Activated B cell treated with CpG ODN at 0.5 μM for 24 hours (primary cell): Measurements from ENCODE around the gene ENTREP1. TPM values are rescaled to one million over a fixed set of nuclear protein-coding genes. Genes with fewer than 3 reads are reported as not detected.

Experiments used
- ATAC-seq: fragments of 200-7000 bp; cut with Tn5 transposase; one replicate; pipeline ENCODE4 v1.10.0; 2021; ENCODE audit warnings: low read depth, mild to moderate bottlenecking, moderate library complexity
- CTCF ChIA-PET: fragments of 350-600 bp; sonication (Branson Sonifier 250); formaldehyde crosslinking; loops from one replicate; lab custom pipeline; 2021; ENCODE audit warnings: antibody characterized with exemption; lab: Charles Lee
- POLR2A ChIA-PET: fragments of 350-600 bp; sonication (Branson Sonifier 250); formaldehyde crosslinking; loops from one replicate; lab custom pipeline; 2021; ENCODE audit warnings: antibody characterized with exemption; lab: Charles Lee
- DNase-seq: peaks from one replicate; pipeline ENCODE4 v3.0.0; 2022
- H3K27ac Mint-ChIP-seq: one replicate; pipeline ENCODE4 v1.8.0; 2020; ENCODE audit warnings: mixed read lengths
- H3K27me3 Mint-ChIP-seq: one replicate; pipeline ENCODE4 v1.8.0; 2021; ENCODE audit warnings: mixed read lengths
- H3K36me3 Mint-ChIP-seq: one replicate; pipeline ENCODE4 v1.8.0; 2021; ENCODE audit warnings: low read depth, mixed read lengths
- H3K4me1 Mint-ChIP-seq: one replicate; pipeline ENCODE4 v1.8.0; 2021; ENCODE audit warnings: mixed read lengths
- H3K4me3 Mint-ChIP-seq: one replicate; pipeline ENCODE4 v1.8.0; 2020; ENCODE audit warnings: mild to moderate bottlenecking, mixed read lengths
- H3K9me3 Mint-ChIP-seq: one replicate; pipeline ENCODE4 v1.8.0; 2020; ENCODE audit warnings: mixed read lengths
- intact Hi-C: fragments of 100-400 bp; cut with micrococcal nuclease; formaldehyde crosslinking; loops from one replicate; pipeline ENCODE4 v1.15.1; 2024
- total RNA-seq: library from RNA; stranded (reverse); gene quantifications from 2 replicates; pipeline ENCODE4 v1.2.3, GENCODE V29; 2022
- TF ChIP-seq, protein P1 (sequence below): fragments of 200-600 bp; IDR thresholded peaks from one replicate; pipeline ENCODE4 v1.8.0; 2022; ENCODE audit warnings: antibody characterized with exemption, mild to moderate bottlenecking

The ENTREP1 gene
- total RNA-seq, 1 donor from 2014 or later = not detected

DNA sequence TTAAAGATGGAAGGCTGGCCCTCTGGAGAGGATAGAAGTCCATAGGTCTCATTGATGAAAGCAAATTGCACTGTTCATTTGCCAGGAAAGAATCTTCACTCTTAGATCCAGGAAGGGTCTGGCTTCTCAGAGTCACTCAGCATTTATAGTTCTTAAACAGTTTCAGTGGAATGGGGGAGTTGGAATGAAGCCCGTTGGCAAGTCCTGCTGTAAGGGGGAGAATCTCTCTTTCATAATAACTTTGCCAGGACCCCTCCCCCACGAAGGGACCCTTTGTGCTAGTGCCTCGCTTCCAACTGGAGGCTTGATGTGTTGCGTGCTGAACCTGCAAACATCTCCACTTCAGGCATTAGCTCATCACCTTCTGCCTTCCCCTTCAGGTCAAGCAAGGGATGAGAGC is 57.1 kb downstream of the ENTREP1 start:
- no peaks in the 10 kb centered on the region for H3K4me1 Mint-ChIP-seq
- H3K9me3 Mint-ChIP-seq = no peaks in the 10 kb centered on the region
- DNase-seq = no peak
- CTCF ChIA-PET = no interaction called here
- no peaks in the 10 kb centered on the region for H3K36me3 Mint-ChIP-seq
- intact Hi-C loops = no loop called here
- H3K4me3 Mint-ChIP-seq = no peak overlapping the region
- POLR2A ChIA-PET = no interaction called here
- no peak overlapping the region for H3K27ac Mint-ChIP-seq
- H3K27me3 Mint-ChIP-seq = peaks cover 14% of the 10 kb centered on the region
- no peak for ATAC-seq
- TF ChIP-seq, protein P1, sequence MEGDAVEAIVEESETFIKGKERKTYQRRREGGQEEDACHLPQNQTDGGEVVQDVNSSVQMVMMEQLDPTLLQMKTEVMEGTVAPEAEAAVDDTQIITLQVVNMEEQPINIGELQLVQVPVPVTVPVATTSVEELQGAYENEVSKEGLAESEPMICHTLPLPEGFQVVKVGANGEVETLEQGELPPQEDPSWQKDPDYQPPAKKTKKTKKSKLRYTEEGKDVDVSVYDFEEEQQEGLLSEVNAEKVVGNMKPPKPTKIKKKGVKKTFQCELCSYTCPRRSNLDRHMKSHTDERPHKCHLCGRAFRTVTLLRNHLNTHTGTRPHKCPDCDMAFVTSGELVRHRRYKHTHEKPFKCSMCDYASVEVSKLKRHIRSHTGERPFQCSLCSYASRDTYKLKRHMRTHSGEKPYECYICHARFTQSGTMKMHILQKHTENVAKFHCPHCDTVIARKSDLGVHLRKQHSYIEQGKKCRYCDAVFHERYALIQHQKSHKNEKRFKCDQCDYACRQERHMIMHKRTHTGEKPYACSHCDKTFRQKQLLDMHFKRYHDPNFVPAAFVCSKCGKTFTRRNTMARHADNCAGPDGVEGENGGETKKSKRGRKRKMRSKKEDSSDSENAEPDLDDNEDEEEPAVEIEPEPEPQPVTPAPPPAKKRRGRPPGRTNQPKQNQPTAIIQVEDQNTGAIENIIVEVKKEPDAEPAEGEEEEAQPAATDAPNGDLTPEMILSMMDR = no peak

DNA sequence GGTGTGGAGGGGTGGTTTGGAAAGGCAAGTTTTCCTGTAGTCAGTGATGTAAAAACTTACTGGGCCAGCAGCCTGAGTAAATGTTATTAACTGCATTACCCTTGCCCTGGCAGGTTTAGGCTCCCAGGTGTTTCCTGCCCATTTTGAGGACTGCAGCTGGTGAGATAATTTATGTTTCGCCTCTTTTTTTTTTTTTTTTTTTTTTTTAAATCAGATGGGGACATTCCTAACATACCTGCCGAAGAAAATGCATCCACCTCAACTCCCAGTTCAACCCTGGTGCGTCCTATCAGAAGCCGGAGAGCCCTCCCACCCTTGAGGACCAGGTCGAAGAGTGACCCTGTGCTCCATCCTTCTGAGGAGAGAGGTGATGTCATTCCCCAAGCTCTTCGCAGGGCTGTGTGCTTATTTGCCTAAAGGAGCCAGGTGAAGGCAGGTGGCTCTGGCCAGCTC is 60.6 kb downstream of the ENTREP1 start:
- ChIA-PET CTCF (no interaction called here), POLR2A (interaction anchor here (0.6 kb wide), 1 partner anchor 91 kb away, joined by 3 read pairs; no protein-coding TSS in a partner anchor)
- Mint-ChIP-seq H3K4me1 (no peaks in the 10 kb centered on the region), H3K27ac (no peak overlapping the region), H3K9me3 (no peaks in the 10 kb centered on the region), H3K27me3 (peaks cover 16% of the 10 kb centered on the region), H3K4me3 (no peak overlapping the region), H3K36me3 (no peaks in the 10 kb centered on the region)
- ATAC-seq = no peak
- no peak for DNase-seq
- intact Hi-C loops = no loop called here
- TF ChIP-seq, protein P1 = no peak

DNA sequence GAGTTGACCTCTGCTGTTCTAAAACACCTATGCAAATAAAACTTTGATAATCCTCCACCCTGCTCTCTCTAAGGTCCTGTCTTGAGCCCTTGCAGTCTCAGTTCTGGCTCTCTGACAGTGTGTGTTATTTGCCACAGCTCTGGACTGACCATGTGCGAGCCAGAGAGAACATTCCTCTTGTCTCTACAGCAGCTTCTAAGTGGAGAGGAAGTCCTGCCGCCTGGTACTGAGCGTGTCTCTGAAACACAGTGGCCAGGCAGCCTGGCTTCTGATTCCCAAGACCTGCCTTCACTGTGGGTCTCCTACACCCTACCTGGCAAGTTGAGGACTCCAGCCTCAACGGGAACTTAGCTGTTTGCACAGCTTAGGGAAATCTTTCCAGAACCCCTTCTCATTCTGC is 61.6 kb downstream of the ENTREP1 start:
- no peak overlapping the region for H3K4me3 Mint-ChIP-seq
- H3K27ac Mint-ChIP-seq = no peak overlapping the region
- CTCF ChIA-PET = no interaction called here
- H3K4me1 Mint-ChIP-seq = no peaks in the 10 kb centered on the region
- no peaks in the 10 kb centered on the region for H3K9me3 Mint-ChIP-seq
- DNase-seq (no peak), ATAC-seq (no peak)
- intact Hi-C loops = no loop called here
- POLR2A ChIA-PET = no interaction called here
- H3K36me3 Mint-ChIP-seq = no peaks in the 10 kb centered on the region
- TF ChIP-seq, protein P1 = no peak
- peaks cover 13% of the 10 kb centered on the region for H3K27me3 Mint-ChIP-seq

DNA sequence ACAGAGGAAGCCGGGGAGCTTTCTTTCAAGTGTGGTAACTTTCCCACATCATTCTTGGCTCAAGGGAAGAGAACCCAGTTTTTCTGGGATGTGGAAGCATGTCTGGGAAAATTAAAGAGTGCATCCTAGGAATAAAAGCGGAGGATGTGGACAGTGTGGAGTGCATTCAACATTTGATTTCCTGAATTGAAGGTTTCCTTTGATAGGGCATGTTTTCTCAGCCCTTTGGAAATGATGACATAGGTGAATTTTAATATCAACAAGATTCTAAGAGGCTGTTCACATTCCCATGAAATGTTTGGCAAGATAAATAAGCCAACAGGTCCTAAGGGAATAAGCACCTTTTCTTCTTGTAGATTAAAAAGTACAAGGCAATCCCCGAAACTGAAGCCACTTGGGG is 63.6 kb downstream of the ENTREP1 start:
- TF ChIP-seq, protein P1 = no peak
- POLR2A ChIA-PET = no interaction called here

DNA sequence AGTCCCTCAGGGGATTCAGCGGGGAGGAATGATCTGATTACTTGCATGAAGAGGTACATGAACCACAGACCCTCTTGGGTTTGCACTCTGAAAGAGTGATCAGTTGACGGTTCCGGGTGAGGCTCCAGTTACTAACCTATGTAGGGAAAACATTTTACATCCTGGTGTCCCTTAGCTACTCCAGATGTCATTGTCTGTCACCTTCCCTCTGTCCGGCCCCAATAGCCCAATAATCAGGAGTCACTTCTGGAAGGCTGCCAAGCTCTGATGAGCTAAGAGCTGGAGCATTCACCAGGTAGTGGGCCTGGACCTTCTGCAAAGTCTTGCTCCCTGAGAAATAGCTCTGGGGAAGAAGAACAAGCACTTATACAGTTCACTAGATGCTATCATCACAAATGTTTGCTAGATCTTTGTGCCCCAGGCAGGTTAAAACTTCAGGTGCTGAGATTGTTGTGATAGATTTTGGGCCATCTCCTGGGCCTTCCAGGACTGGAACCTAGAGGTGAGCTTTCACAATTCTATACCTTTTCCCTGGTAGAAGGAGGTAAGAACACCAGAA is 64.5 kb downstream of the ENTREP1 start:
- POLR2A ChIA-PET = no interaction called here
- Mint-ChIP-seq H3K4me1 (no peaks in the 10 kb centered on the region), H3K27ac (no peak overlapping the region), H3K27me3 (peaks cover 5% of the 10 kb centered on the region), H3K36me3 (no peaks in the 10 kb centered on the region), H3K9me3 (no peaks in the 10 kb centered on the region), H3K4me3 (no peak overlapping the region)
- intact Hi-C loops = no loop called here
- TF ChIP-seq, protein P1 = no peak
- CTCF ChIA-PET = no interaction called here
- no peak for ATAC-seq
- DNase-seq = no peak

More for the DNA sequence above, 63.6 kb downstream of the ENTREP1 start:
- intact Hi-C loops = no loop called here
- DNase-seq (no peak), ATAC-seq (no peak)
- Mint-ChIP-seq H3K4me3 (no peak overlapping the region), H3K36me3 (no peaks in the 10 kb centered on the region), H3K4me1 (no peaks in the 10 kb centered on the region), H3K9me3 (no peaks in the 10 kb centered on the region), H3K27me3 (peaks cover 10% of the 10 kb centered on the region), H3K27ac (no peak overlapping the region)
- CTCF ChIA-PET = no interaction called here
